OCI-LY7 (cell line): ENCODE results near the gene IGIP.

Experiments
- EZH2phosphoT487 ChIP-seq: fragments of 200-600 bp; sonication (generic); IDR thresholded peaks from 2 replicates; pipeline ENCODE4 v1.6.1; 2018; ENCODE audit warnings: low read depth, borderline replicate concordance, mild to moderate bottlenecking, mixed run types, antibody characterized with exemption, low read length, moderate library complexity, mixed read lengths
- TF ChIP-seq, protein P1 (sequence below): fragments of 200-600 bp; sonication (generic); conservative IDR thresholded peaks from 2 replicates; pipeline ENCODE4 v1.5.1; 2014; ENCODE audit warnings: mild to moderate bottlenecking, antibody characterized with exemption, low read length, moderate library complexity, mixed read lengths

DNA sequence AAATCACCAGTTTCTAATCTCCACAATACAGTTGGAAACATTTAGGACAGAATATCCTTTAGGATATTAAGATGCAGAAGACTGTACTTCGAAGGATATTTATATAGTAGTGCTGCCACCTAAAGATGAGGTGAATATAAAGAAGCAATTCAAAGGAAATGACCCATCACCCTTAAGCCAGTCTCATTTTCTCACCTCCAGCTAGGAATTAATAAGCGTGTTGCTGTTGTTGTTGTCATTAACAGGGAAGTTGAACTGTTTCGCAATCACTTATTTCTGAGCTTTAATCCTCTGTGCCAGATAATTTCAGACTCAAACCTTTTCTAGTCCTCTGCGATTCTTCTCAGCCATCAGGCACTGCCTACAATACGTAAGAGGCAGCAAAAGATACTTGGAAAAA lies 19.6 kb upstream of the IGIP start:
- TF ChIP-seq, protein P1, sequence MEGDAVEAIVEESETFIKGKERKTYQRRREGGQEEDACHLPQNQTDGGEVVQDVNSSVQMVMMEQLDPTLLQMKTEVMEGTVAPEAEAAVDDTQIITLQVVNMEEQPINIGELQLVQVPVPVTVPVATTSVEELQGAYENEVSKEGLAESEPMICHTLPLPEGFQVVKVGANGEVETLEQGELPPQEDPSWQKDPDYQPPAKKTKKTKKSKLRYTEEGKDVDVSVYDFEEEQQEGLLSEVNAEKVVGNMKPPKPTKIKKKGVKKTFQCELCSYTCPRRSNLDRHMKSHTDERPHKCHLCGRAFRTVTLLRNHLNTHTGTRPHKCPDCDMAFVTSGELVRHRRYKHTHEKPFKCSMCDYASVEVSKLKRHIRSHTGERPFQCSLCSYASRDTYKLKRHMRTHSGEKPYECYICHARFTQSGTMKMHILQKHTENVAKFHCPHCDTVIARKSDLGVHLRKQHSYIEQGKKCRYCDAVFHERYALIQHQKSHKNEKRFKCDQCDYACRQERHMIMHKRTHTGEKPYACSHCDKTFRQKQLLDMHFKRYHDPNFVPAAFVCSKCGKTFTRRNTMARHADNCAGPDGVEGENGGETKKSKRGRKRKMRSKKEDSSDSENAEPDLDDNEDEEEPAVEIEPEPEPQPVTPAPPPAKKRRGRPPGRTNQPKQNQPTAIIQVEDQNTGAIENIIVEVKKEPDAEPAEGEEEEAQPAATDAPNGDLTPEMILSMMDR: peak; percentile 57; the same call in 1 of the 2 replicates
- no peak for TF ChIP-seq EZH2phosphoT487
